Activated naive CD4-positive, alpha-beta T cell treated with anti-CD3 and anti-CD28 coated beads for 36 hours (primary cell): ENCODE results near the gene CAPN10. TPM values are rescaled to one million over a fixed set of nuclear protein-coding genes. Genes with fewer than 3 reads are reported as not detected.

Experiments
- CTCF ChIA-PET: fragments of 350-600 bp; sonication (Branson Sonifier 250); formaldehyde crosslinking; loops from one replicate; lab custom pipeline; 2021; ENCODE audit warnings: antibody characterized with exemption; lab: Charles Lee
- DNase-seq: peaks from one replicate; pipeline ENCODE4 v3.0.0-alpha.2; 2020
- H3K27ac Mint-ChIP-seq: one replicate; pipeline ENCODE4 v1.8.0; 2021; ENCODE audit warnings: mild to moderate bottlenecking, mixed read lengths
- H3K27me3 Mint-ChIP-seq: one replicate; pipeline ENCODE4 v1.8.0; 2021; ENCODE audit warnings: low read depth, mixed read lengths
- H3K36me3 Mint-ChIP-seq: one replicate; pipeline ENCODE4 v1.8.0; 2021; ENCODE audit warnings: low read depth, mixed read lengths
- H3K4me1 Mint-ChIP-seq: one replicate; pipeline ENCODE4 v1.8.0; 2021; ENCODE audit warnings: low read depth, mixed read lengths
- H3K4me3 Mint-ChIP-seq: one replicate; pipeline ENCODE4 v1.8.0; 2021; ENCODE audit warnings: mild to moderate bottlenecking, moderate library complexity, mixed read lengths
- H3K9me3 Mint-ChIP-seq: one replicate; pipeline ENCODE4 v1.8.0; 2021; ENCODE audit warnings: mixed read lengths
- intact Hi-C: fragments of 100-400 bp; cut with micrococcal nuclease; formaldehyde crosslinking; loops from one replicate; pipeline ENCODE4 v1.15.1; 2023
- total RNA-seq, 2 experiments: library from RNA; stranded (reverse); gene quantifications; one replicate each; pipeline ENCODE4 v1.2.3, GENCODE V29; 2021

The CAPN10 gene
- total RNA-seq, 2 experiments from 2014 or later = 24.9 to 28.5 TPM

GRCh38 chr2:240645346-240645745 is 58.8 kb downstream of the CAPN10 start:
- Mint-ChIP-seq H3K27ac (no peak overlapping the region), H3K4me1 (peaks cover 3% of the 10 kb centered on the region), H3K9me3 (no peaks in the 10 kb centered on the region), H3K4me3 (no peak overlapping the region), H3K36me3 (no peaks in the 10 kb centered on the region), H3K27me3 (peaks cover 6% of the 10 kb centered on the region)
- DNase-seq = no peak
- CTCF ChIA-PET = no interaction called here
- intact Hi-C loops = no loop called here

GRCh38 chr2:240645801-240646175 is 59.3 kb downstream of the CAPN10 start:
- Mint-ChIP-seq H3K27me3 (peaks cover 7% of the 10 kb centered on the region), H3K27ac (no peak overlapping the region), H3K9me3 (no peaks in the 10 kb centered on the region), H3K4me1 (peaks cover 3% of the 10 kb centered on the region), H3K4me3 (no peak overlapping the region), H3K36me3 (no peaks in the 10 kb centered on the region)
- DNase-seq = no peak
- intact Hi-C loops = no loop called here
- CTCF ChIA-PET = no interaction called here

GRCh38 chr2:240646176-240646899 is 59.8 kb downstream of the CAPN10 start:
- H3K9me3 Mint-ChIP-seq = no peaks in the 10 kb centered on the region
- CTCF ChIA-PET = interaction anchor here (1.5 kb wide), 1 partner anchor 194 kb away, joined by 3 read pairs; no protein-coding TSS in a partner anchor
- no peak overlapping the region for H3K27ac Mint-ChIP-seq
- no peak for DNase-seq
- peaks cover 9% of the 10 kb centered on the region for H3K27me3 Mint-ChIP-seq
- H3K4me1 Mint-ChIP-seq = peaks cover 3% of the 10 kb centered on the region
- H3K36me3 Mint-ChIP-seq = no peaks in the 10 kb centered on the region
- no peak overlapping the region for H3K4me3 Mint-ChIP-seq
- intact Hi-C loops = no loop called here

- intact Hi-C loops = no loop called here
- H3K4me3 Mint-ChIP-seq = no peak overlapping the region
- no peak overlapping the region for H3K27ac Mint-ChIP-seq
Measured at GRCh38 chr2:240646900-240647502, 60.5 kb downstream of the CAPN10 start.

GRCh38 chr2:240647503-240648154 is 61.1 kb downstream of the CAPN10 start:
- H3K4me3 Mint-ChIP-seq = no peak overlapping the region
- H3K36me3 Mint-ChIP-seq = no peaks in the 10 kb centered on the region
- no peak for DNase-seq
- no peak overlapping the region for H3K27ac Mint-ChIP-seq
- peaks cover 3% of the 10 kb centered on the region for H3K4me1 Mint-ChIP-seq
- intact Hi-C loops = no loop called here
- CTCF ChIA-PET = interaction anchor here (1.5 kb wide), 1 partner anchor 193 kb away, joined by 3 read pairs; no protein-coding TSS in a partner anchor
- no peaks in the 10 kb centered on the region for H3K9me3 Mint-ChIP-seq
- H3K27me3 Mint-ChIP-seq = peaks cover 14% of the 10 kb centered on the region

More at GRCh38 chr2:240646900-240647502, 60.5 kb downstream of the CAPN10 start:
- Mint-ChIP-seq H3K36me3 (no peaks in the 10 kb centered on the region), H3K9me3 (no peaks in the 10 kb centered on the region), H3K4me1 (peaks cover 3% of the 10 kb centered on the region), H3K27me3 (peaks cover 12% of the 10 kb centered on the region)
- CTCF ChIA-PET = interaction anchor here (1.5 kb wide), 1 partner anchor 194 kb away, joined by 3 read pairs; no protein-coding TSS in a partner anchor
- no peak for DNase-seq

- no peak for DNase-seq
- no peak overlapping the region for H3K4me3 Mint-ChIP-seq
- CTCF ChIA-PET = no interaction called here
- peaks cover 15% of the 10 kb centered on the region for H3K27me3 Mint-ChIP-seq
- H3K4me1 Mint-ChIP-seq = peaks cover 3% of the 10 kb centered on the region
- no peaks in the 10 kb centered on the region for H3K9me3 Mint-ChIP-seq
- no peaks in the 10 kb centered on the region for H3K36me3 Mint-ChIP-seq
- intact Hi-C loops = no loop called here
- no peak overlapping the region for H3K27ac Mint-ChIP-seq
Measured at GRCh38 chr2:240648155-240648649, 61.7 kb downstream of the CAPN10 start.

Other genes with a start within 250 kb of the CAPN10 start
- 1 to 10 TPM; 1.2 to 1.5 TPM for gene GPC1, start 151.1 kb upstream of the CAPN10 start, total RNA-seq
- 10 to 100 TPM; 17.0 to 17.4 TPM for gene ANKMY1, start 28.7 kb upstream of the CAPN10 start, total RNA-seq
- 1 to 10 TPM; 5.1 to 5.6 TPM for gene DUSP28, start 26.4 kb upstream of the CAPN10 start, total RNA-seq
- gene RNPEPL1, start 18.2 kb upstream of the CAPN10 start, total RNA-seq = 10 to 100 TPM; 40.3 to 44.3 TPM
- gene GPR35, start 38.7 kb downstream of the CAPN10 start, total RNA-seq = 1 to 10 TPM; 2.5 to 2.6 TPM
- gene AQP12B, start 96.2 kb downstream of the CAPN10 start, total RNA-seq = not detected
- not detected for gene AQP12A, start 105.1 kb downstream of the CAPN10 start, total RNA-seq
- 1 to 10 TPM; 8.4 TPM for gene KIF1A, start 233.5 kb downstream of the CAPN10 start, total RNA-seq